HG02840 (cell line): ENCODE data around the gene FBXO3.

Experiments
- ATAC-seq: cut with Tn5 transposase; IDR thresholded peaks from one replicate; pipeline ENCODE4 v1.9.1; 2021; ENCODE audit warnings: mild to moderate bottlenecking, moderate library complexity, moderate number of reproducible peaks; ENCODE audit not compliant: unreplicated experiment, low FRiP score

Gene FBXO3

DNA sequence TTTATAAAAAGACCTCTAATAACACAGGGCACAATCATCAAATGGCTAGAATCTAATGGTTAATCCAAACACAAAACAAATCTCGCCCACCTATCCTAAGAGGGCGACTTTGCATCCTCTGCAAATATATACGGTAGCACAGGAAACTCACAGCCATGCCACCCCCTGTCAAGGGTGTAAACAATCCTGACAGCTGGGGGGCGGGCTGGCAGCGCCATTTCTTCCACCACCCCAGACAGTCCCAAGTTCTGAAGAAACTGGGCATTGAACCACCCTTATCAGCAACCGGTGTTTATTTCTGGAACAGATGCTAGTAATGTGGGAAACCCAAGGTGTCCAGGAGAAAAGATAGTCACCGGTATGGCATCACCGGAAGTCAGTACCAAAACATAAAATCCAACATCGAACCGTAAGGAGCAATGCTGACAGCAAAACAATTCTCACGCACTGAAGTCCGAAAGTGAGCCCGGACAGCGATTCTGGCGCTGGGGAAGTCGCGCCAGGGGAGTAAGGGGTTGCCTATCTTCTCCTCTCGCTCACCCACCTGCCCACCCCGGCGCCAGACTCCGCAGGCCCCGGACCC, 825 bp downstream of the FBXO3 start:
- ATAC-seq = peak; percentile 22

DNA sequence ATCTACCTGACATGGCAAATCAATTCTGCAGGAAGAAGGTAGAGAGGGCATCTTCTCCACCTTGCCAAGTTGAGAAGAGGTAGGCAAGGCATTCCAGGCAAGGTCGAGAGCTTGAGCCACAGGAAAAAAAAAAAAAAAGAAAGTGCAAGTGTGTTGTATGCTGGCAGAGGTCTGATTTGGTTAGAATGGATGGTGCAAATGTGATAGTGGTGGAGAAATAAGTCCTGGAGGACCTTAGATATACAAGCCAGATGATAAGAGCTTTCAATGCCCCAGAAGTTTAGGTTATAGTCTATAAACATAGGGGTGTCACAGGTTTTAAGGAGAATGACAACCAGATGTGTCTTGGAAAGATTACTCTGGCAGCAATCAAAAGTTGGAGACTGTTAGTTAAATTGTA, 1.4 kb downstream of the FBXO3 start:
- no peak for ATAC-seq

DNA sequence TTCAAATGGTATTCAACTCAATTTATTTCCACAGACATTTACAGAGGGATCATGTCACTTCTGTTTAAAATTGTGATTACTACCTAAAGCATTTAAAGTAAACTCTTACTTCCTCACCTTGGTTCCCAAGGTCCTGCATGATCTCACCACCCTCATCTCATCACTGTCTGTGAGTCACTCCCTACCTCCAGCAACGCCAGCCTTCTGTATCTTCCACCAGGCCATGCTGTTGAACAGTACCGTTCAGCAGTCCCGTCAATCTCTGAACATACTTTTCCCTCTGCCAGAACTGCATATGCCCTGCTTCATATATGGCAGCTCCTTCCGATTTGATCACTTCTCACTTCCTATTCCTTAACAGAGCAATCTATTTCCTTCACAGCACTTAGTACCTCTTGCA, 2.0 kb downstream of the FBXO3 start:
- ATAC-seq = no peak

- ATAC-seq = no peak
Measured at GRCh38 chr11:33770236-33770635, 4.1 kb downstream of the FBXO3 start.

- ATAC-seq = no peak
Measured at GRCh38 chr11:33769542-33769941, 4.8 kb downstream of the FBXO3 start.

GRCh38 chr11:33767624-33768023, 6.7 kb downstream of the FBXO3 start:
- no peak for ATAC-seq

GRCh38 chr11:33766085-33766484, 8.2 kb downstream of the FBXO3 start:
- ATAC-seq = no peak

- peak; percentile 80 for ATAC-seq
Measured at GRCh38 chr11:33761471-33761870, 12.8 kb downstream of the FBXO3 start.

- ATAC-seq = peak; percentile 97
Measured at GRCh38 chr11:33753304-33753967, 20.9 kb downstream of the FBXO3 start.

- no peak for ATAC-seq
Measured at GRCh38 chr11:33751878-33752277, 22.4 kb downstream of the FBXO3 start.

- no peak for ATAC-seq
Measured at GRCh38 chr11:33747979-33748378, 26.3 kb downstream of the FBXO3 start.

DNA sequence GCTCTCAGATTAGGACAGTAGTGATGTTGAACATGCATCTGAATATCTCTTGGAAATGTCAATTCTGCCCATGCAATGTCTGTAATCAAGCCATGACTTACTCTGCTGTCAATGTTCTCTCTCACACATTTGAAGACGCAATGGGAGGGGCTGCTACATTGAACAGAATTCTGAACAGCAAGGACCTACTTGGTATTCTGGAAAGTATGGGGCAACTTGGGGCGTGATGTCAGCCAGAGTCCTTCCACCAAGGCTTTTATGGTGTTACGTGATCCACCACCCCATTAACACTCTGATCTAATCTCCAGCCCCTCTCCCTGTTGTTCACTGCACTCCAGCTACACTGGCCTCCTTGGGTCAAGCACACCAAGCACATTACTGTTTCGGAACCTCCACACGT, 31.0 kb downstream of the FBXO3 start:
- ATAC-seq = no peak

DNA sequence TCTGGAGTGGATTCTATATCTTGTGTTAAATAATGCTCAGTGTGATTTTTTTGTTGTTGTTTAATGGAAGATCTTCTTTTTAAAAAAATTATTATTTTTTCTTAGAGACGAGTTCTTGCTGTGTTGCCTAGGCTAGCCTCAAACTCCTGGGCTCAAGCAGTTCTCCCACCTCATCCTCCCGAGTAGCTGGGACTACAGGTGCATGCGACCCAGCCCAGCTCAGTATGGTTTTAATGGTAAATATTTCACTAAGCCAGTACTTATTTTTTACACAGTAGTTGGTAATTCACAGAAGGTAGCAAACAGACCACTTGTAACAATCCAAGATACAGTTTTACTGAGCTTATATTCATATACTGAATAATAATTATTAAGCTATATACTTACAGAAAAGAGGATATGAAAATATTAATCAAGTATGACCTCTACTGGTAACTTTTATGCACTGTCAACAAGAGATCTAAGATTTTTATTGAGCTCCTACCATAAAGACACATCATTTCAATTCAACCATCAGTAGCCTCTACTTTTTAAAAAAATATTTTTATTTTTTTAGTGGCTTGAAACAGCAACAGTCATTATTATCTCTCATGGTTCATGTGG, 32.0 kb downstream of the FBXO3 start:
- ATAC-seq = no peak

DNA sequence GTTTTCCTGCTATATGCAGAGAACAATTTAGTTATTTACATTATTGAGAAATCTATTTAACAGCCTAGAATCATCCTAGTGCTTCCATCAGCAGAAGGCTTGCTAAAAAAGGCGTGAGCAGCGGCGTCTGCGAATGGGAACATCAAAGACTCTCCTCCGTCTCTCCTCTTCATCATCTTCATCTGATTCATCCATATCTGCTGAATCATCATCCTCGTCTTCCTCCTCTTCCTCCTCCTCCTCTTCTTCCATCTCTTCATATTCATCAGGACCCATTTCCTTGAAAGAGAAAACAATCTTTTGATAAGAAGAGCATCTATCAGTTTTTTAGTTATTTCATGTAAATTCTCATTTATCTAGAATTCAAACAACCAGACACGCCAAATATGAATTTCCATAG, 32.5 kb downstream of the FBXO3 start:
- ATAC-seq = no peak

DNA sequence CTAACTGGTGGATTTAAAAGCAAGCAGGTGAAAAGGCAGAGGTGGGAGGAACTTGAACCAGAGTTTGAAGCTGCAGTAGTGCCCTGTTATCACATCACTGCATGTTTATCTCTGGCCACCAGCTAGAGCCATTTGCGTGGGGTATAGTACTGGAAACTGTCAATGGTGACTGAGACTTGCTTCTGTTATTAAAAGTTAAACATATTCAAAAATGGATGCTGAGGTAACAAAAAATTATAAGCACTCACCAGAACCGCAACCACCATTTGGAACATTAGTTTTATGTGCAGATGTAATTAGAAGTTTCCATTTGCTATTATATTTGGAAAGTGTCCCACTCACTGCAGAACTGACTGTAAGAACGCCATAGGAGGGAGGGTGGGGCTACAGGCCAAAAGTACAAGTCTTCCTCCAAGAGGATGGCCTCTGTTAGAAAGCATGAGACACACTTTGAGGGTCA, 36.9 kb downstream of the FBXO3 start:
- ATAC-seq = no peak

- ATAC-seq = peak; percentile 52
Measured at GRCh38 chr11:33736148-33736812, 38.0 kb downstream of the FBXO3 start, which contains the start of gene CD59. Gene CD59 (minus strand): TSS chr11:33736423. CDS start chr11:33722445, 13,978 bp downstream.

DNA sequence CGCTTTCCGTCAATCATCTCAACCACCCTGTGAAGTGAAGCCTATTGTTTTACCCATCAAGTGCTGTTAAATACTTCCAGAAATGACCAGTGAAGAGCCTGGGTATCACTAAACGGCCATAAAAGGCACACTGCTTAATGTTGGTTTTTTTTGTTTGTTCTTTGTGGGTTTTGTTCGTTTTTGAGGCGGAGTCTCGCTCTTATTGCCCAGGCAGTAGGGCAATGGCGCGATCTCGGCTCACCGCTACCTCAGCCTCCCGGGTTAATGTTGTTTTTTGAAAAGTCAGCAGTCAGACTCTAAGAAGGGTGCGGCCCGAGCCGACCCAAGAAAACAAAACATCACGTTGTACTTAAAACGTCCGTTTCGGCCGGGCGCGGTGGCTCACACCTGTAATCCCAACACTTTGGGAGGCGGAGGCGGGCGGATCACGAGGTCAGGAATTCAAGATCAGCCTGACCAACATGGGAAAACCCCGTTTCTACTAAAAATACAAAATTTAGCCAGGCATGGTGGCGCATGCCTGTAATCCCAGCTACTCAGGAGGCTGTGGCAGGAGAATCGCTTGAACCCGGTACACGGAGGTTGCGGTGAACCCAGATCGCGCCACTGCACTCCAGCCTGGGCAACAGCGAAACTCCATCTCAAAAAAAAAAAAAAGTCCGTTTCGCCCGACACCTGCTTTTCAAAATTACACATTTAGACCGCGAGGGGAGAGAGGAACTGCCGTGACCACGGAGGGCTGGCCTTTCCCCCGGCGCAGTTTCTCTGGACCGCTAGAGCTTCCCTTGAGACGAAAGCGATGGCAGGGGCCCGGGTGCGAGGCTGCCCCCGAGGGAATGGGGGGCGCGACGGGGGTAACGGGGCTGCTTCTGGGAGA, 38.8 kb downstream of the FBXO3 start:
- ATAC-seq = peak; percentile 50

DNA sequence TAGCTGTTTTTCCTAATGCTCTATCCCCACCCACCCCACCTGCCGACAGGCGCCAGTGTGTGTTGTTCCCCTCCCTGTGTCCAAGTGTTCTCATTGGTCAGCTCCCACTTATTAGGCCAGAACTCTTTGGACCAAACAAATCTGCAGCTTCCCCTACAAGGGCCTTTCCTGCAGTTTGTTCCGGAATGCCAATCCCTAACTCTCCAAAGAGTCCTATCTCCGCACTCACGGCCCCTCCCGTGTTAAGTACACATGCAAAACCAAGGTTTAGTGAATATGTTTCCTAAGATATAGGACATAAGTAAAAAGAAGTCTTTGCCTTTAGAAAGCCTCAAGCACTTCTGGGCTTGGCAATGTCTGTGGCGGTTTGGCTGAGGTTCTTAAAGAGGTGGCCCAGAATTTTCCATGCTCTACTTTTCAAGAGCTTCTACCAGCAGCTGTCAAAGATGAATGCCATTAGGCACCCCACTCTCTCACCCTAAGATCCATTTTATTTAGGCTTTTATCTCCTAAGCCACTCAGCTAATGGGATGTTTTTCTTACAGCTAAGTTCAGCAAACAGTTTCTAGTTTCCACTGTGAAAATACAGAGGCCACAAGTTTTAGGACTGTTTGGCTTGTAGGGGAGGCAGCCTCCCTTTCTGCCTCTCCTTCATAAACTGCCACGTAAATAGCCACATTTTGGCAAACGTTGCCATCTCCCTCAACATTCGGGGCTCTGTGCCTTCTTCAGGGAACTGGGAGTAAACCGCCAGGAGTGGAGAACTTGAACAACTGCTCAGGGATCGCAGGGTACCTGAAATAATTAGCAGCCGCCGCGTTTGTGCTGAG, 39.7 kb downstream of the FBXO3 start:
- no peak for ATAC-seq

- no peak for ATAC-seq
Measured at GRCh38 chr11:33733980-33734379, 40.3 kb downstream of the FBXO3 start.
